T-helper 9 cell (primary cell): ENCODE data around the gene ANKLE1.

Experiments
- DNase-seq: peaks from one replicate; pipeline ENCODE4 v3.0.0-alpha.2; 2020
- total RNA-seq, 2 donors: gene quantifications; one replicate each; lab custom pipeline; 2026; lab: John Stamatoyannopoulos, UW

The ANKLE1 gene
- total RNA-seq: 1.2 to 2.4 reads per million in 2 donors

- DNase-seq: no peak
Measured at GRCh38 chr19:17281391-17282304, at the start of gene ANKLE1. Gene ANKLE1, plus strand, starts transcription at chr19:17281901. Its CDS starts 20 bp downstream, at chr19:17281921.

GRCh38 chr19:17232258-17232657 lies 49.4 kb upstream of the ANKLE1 start:
- no peak for DNase-seq

GRCh38 chr19:17234911-17235299 lies 46.8 kb upstream of the ANKLE1 start:
- peak; percentile 39 for DNase-seq

GRCh38 chr19:17235300-17235970 lies 46.3 kb upstream of the ANKLE1 start:
- peak; percentile 64 for DNase-seq

GRCh38 chr19:17235971-17236777 lies 45.5 kb upstream of the ANKLE1 start:
- DNase-seq: no peak

GRCh38 chr19:17236811-17237543 lies 44.7 kb upstream of the ANKLE1 start:
- DNase-seq: no peak

GRCh38 chr19:17237747-17238706 lies 43.7 kb upstream of the ANKLE1 start:
- DNase-seq: no peak

GRCh38 chr19:17240062-17240752 lies 41.5 kb upstream of the ANKLE1 start:
- no peak for DNase-seq

- no peak for DNase-seq
Measured at GRCh38 chr19:17240826-17241399, 40.8 kb upstream of the ANKLE1 start.

- DNase-seq: no peak
Measured at GRCh38 chr19:17242431-17243208, 39.1 kb upstream of the ANKLE1 start.

GRCh38 chr19:17243211-17243829 lies 38.4 kb upstream of the ANKLE1 start:
- no peak for DNase-seq

- DNase-seq: no peak
Measured at GRCh38 chr19:17243830-17244617, 37.7 kb upstream of the ANKLE1 start.

- DNase-seq: no peak
Measured at GRCh38 chr19:17244618-17245534, 36.8 kb upstream of the ANKLE1 start.

GRCh38 chr19:17245535-17245984 lies 36.1 kb upstream of the ANKLE1 start, which contains the start of gene NR2F6:
Gene NR2F6, minus strand, starts transcription at chr19:17245919. Its CDS starts 699 bp downstream, at chr19:17245220.
- no peak for DNase-seq

- no peak for DNase-seq
Measured at GRCh38 chr19:17246681-17247425, 34.8 kb upstream of the ANKLE1 start.
